HL-60 (cell line): ENCODE data around the gene FOXL2.

Experiments used
- DNase-seq, 2 experiments: peaks; one replicate each; pipeline ENCODE4 v3.0.0-alpha.2; 2010 to 2020; ENCODE audit warnings: low read depth in 1 of 2, low spot score in 1 of 2
- H3K27ac ChIP-seq: fragments of 250-450 bp; sonication (Bioruptor Pico); replicated peaks from 2 replicates; pipeline ENCODE4 v1.5.1; 2020; ENCODE audit warnings: mild to moderate bottlenecking, moderate library complexity
- H3K27me3 ChIP-seq: fragments of 250-450 bp; sonication (Bioruptor Pico); 2 replicates; pipeline ENCODE4 v1.5.1; 2021; ENCODE audit warnings: mild to moderate bottlenecking, moderate library complexity; ENCODE audit not compliant: insufficient read depth, poor library complexity, severe bottlenecking
- H3K4me3 ChIP-seq: replicated peaks from 2 replicates; pipeline ENCODE4 v1.5.1; 2011; ENCODE audit warnings: mild to moderate bottlenecking, control low read depth, low read length; ENCODE audit not compliant: insufficient read depth
- CTCF ChIP-seq: IDR thresholded peaks from one replicate; pipeline ENCODE4 v1.5.1; 2011; ENCODE audit warnings: low read length, control low read depth, inconsistent platforms; ENCODE audit not compliant: insufficient read depth
- GABPA ChIP-seq: IDR thresholded peaks from 2 replicates; pipeline ENCODE4 v1.6.1; 2012; ENCODE audit warnings: low read depth
- POLR2AphosphoS5 ChIP-seq: IDR thresholded peaks from 2 replicates; pipeline ENCODE4 v1.6.1; 2012; ENCODE audit warnings: low read depth
- REST ChIP-seq: IDR thresholded peaks from 2 replicates; pipeline ENCODE4 v1.6.1; 2012; ENCODE audit warnings: low read depth; ENCODE audit not compliant: insufficient replicate concordance
- SPI1 ChIP-seq: IDR thresholded peaks from 2 replicates; pipeline ENCODE4 v1.6.1; 2012; ENCODE audit warnings: low read depth, mild to moderate bottlenecking, borderline replicate concordance

Gene FOXL2

GRCh38 chr3:138898301-138898700 is 48.6 kb downstream of the FOXL2 start:
- no peaks in the 10 kb centered on the region for H3K27me3 ChIP-seq
- TF ChIP-seq SPI1: no peak
- TF ChIP-seq CTCF: no peak
- no peak for TF ChIP-seq POLR2AphosphoS5
- TF ChIP-seq REST: no peak
- TF ChIP-seq GABPA: no peak
- H3K27ac ChIP-seq: no peak overlapping the region
- DNase-seq: no peak
- no peak overlapping the region for H3K4me3 ChIP-seq
